ENCODE data around the gene MCAT. TPM values are rescaled to one million over a fixed set of nuclear protein-coding genes. Genes with fewer than 3 reads are reported as not detected.

MCAT gene
- total RNA-seq, 1 donor from 2014 or later, result 22.8 TPM

- Histone ChIP-seq H3K4me3 (no peak overlapping the region), H3K4me1 (no peaks in the 10 kb centered on the region), H3K27me3 (no peaks in the 10 kb centered on the region), H3K9me3 (no peaks in the 10 kb centered on the region), H3K27ac (no peak overlapping the region), H3K36me3 (no peaks in the 10 kb centered on the region)
- intact Hi-C loops (cut with DNase I), result no loop called here
- TF ChIP-seq POLR2A (IDR thresholded peaks at IDR 0.05) (no peak), CTCF (IDR thresholded peaks at IDR 0.05) (no peak), POLR2AphosphoS5 (IDR thresholded peaks at IDR 0.05; ENCODE audit: insufficient read depth in 1 of 2, low read depth in 1 of 2) (no peak)
- no peak for DNase-seq (ENCODE audit: extremely low spot score in 2 of 2)
These were observed 25.0 kb downstream of the MCAT start for GRCh38 chr22:43118024-43118849.

- Histone ChIP-seq H3K27ac (no peak overlapping the region), H3K27me3 (no peaks in the 10 kb centered on the region), H3K4me3 (no peak overlapping the region), H3K36me3 (no peaks in the 10 kb centered on the region), H3K4me1 (peaks cover 2% of the 10 kb centered on the region), H3K9me3 (no peaks in the 10 kb centered on the region)
- intact Hi-C loops (cut with DNase I), result no loop called here
- no peak for DNase-seq (ENCODE audit: extremely low spot score in 2 of 2)
- TF ChIP-seq CTCF (IDR thresholded peaks at IDR 0.05) (no peak), POLR2A (IDR thresholded peaks at IDR 0.05) (no peak), POLR2AphosphoS5 (IDR thresholded peaks at IDR 0.05; ENCODE audit: insufficient read depth in 1 of 2, low read depth in 1 of 2) (no peak)
These were observed 26.3 kb downstream of the MCAT start for GRCh38 chr22:43116932-43117331.

- H3K4me3 ChIP-seq, result no peak overlapping the region
- intact Hi-C loops (cut with DNase I), result no loop called here
- H3K27me3 ChIP-seq, result no peaks in the 10 kb centered on the region
- DNase-seq (ENCODE audit: extremely low spot score in 2 of 2), result no peak
- H3K36me3 ChIP-seq, result no peaks in the 10 kb centered on the region
- H3K4me1 ChIP-seq, result peaks cover 22% of the 10 kb centered on the region
- H3K9me3 ChIP-seq, result no peaks in the 10 kb centered on the region
- H3K27ac ChIP-seq, result no peak overlapping the region
- TF ChIP-seq POLR2A (IDR thresholded peaks at IDR 0.05) (no peak), POLR2AphosphoS5 (IDR thresholded peaks at IDR 0.05; ENCODE audit: insufficient read depth in 1 of 2, low read depth in 1 of 2) (no peak), CTCF (IDR thresholded peaks at IDR 0.05) (no peak)
These were observed 28.2 kb downstream of the MCAT start for GRCh38 chr22:43114958-43115357.

- no peak for DNase-seq (ENCODE audit: extremely low spot score in 2 of 2)
- TF ChIP-seq POLR2A (IDR thresholded peaks at IDR 0.05), result no peak
- no peak for TF ChIP-seq CTCF (IDR thresholded peaks at IDR 0.05)
- TF ChIP-seq POLR2AphosphoS5 (IDR thresholded peaks at IDR 0.05; ENCODE audit: insufficient read depth in 1 of 2, low read depth in 1 of 2), result no peak
- Histone ChIP-seq H3K27me3 (no peaks in the 10 kb centered on the region), H3K9me3 (no peaks in the 10 kb centered on the region), H3K4me1 (peaks cover 26% of the 10 kb centered on the region), H3K4me3 (no peak overlapping the region), H3K27ac (no peak overlapping the region), H3K36me3 (no peaks in the 10 kb centered on the region)
- intact Hi-C loops (cut with DNase I), result no loop called here
These were observed 29.5 kb downstream of the MCAT start for GRCh38 chr22:43113526-43114251.

All from vagina (tissue), 2 donors.